ENCODE results near the gene FITM2.

GRCh38 chr20:44268802-44269201, 42.2 kb downstream of the FITM2 start:
- TF ChIP-seq CTCF (IDR thresholded peaks at IDR 0.05) (no peak), POLR2A (IDR thresholded peaks at IDR 0.05) (no peak)
